ENCODE measurements around the gene LRP8.

DNA sequence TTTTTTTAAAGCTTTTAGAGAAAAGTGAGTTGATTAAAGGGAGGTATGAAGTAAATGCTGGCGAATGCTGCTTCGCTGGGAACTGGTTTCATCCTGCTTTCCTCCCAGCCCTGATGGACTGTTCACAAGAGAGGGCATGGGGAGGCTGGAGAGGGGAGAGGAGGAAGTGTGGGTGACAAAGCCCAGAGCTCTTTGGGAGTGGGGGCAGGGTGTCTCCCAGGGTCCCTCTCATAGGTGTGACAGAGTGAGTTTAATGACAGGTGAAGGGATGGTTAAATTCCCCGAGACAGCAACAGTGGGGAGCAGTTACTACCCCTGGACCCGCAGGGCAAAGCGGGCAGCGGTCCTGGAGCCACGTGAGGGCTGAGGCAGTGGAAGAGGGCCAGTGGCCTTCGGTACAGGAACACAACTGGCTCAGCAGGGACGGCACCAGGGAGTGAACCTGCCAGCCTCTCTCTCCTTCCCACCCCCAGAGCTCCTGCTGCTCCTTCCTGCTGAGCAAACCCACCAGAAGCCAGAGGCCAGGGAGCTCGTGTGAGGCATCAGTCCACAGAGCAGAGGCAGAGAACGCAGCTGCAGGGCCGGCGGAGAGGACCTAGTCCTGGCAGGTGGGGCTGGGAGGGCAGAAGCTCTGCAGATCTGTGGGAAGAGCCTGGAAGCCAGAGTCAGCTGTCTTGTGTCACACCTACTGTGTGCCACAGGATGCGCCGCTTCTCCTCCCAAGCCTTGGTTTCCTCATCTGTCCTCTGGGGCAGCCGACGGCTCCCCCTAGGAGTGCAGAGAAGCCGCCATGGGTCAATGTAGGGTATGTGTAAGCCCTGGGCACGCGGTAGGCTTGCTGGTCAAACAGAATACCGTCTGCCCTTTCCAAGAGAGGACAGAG, 20.9 kb upstream of the LRP8 start:
- TF ChIP-seq, protein P1, sequence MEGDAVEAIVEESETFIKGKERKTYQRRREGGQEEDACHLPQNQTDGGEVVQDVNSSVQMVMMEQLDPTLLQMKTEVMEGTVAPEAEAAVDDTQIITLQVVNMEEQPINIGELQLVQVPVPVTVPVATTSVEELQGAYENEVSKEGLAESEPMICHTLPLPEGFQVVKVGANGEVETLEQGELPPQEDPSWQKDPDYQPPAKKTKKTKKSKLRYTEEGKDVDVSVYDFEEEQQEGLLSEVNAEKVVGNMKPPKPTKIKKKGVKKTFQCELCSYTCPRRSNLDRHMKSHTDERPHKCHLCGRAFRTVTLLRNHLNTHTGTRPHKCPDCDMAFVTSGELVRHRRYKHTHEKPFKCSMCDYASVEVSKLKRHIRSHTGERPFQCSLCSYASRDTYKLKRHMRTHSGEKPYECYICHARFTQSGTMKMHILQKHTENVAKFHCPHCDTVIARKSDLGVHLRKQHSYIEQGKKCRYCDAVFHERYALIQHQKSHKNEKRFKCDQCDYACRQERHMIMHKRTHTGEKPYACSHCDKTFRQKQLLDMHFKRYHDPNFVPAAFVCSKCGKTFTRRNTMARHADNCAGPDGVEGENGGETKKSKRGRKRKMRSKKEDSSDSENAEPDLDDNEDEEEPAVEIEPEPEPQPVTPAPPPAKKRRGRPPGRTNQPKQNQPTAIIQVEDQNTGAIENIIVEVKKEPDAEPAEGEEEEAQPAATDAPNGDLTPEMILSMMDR (IDR thresholded peaks at IDR 0.05): no peak
- TF ChIP-seq, protein P2, sequence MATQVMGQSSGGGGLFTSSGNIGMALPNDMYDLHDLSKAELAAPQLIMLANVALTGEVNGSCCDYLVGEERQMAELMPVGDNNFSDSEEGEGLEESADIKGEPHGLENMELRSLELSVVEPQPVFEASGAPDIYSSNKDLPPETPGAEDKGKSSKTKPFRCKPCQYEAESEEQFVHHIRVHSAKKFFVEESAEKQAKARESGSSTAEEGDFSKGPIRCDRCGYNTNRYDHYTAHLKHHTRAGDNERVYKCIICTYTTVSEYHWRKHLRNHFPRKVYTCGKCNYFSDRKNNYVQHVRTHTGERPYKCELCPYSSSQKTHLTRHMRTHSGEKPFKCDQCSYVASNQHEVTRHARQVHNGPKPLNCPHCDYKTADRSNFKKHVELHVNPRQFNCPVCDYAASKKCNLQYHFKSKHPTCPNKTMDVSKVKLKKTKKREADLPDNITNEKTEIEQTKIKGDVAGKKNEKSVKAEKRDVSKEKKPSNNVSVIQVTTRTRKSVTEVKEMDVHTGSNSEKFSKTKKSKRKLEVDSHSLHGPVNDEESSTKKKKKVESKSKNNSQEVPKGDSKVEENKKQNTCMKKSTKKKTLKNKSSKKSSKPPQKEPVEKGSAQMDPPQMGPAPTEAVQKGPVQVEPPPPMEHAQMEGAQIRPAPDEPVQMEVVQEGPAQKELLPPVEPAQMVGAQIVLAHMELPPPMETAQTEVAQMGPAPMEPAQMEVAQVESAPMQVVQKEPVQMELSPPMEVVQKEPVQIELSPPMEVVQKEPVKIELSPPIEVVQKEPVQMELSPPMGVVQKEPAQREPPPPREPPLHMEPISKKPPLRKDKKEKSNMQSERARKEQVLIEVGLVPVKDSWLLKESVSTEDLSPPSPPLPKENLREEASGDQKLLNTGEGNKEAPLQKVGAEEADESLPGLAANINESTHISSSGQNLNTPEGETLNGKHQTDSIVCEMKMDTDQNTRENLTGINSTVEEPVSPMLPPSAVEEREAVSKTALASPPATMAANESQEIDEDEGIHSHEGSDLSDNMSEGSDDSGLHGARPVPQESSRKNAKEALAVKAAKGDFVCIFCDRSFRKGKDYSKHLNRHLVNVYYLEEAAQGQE (IDR thresholded peaks at IDR 0.05; ENCODE audit: insufficient read depth in 1 of 2, low read depth in 2 of 2, low read length in 1 of 2): no peak
- no peak for TF ChIP-seq SIN3A (IDR thresholded peaks at IDR 0.05; ENCODE audit: borderline replicate concordance, insufficient read depth, low read depth, low read length)
- no peak for TF ChIP-seq POLR2AphosphoS5 (IDR thresholded peaks at IDR 0.05; ENCODE audit: low read depth, low read length)
- TF ChIP-seq TCF7L2 (IDR thresholded peaks at IDR 0.05; ENCODE audit: low read depth, low read length): no peak
